ENCODE data around the gene EFHD1.

DNA sequence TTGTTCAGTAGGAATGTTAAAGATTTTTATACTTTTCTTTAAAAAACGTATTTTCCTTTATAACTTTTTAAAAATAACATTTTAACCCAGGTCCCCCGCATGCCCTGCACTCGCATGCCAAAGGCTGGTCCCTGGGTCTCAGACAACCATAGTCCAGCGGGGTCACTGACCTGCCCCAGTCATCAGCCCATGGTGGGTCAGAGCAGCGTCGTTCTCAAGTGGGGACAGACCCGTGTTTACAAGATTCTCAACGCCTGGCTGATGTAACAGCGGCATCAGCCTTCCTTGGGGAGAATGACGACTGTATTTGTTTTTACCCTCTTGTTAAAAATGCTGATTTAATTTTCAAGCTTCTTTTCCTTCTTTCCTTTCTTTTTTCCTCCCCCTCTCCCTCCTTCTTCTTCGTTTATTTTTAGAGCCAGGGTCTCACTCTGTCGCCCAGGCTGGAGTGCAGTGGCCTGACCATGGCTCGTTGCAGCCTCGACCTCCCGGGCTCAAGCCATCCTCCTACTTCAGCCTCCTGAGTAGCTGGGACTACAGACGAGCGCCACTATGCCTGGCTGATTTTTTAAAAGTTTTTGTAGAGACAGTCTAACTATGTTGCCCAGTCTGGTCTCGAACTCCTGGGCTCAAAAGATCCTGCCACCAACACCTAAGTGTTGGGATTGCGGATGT is 1.0 kb upstream of the EFHD1 start:
- no peak for TF ChIP-seq POLR2AphosphoS5 (IDR thresholded peaks at IDR 0.05)
- TF ChIP-seq EP300 (IDR thresholded peaks at IDR 0.05), result no peak
- no peak for TF ChIP-seq POLR2A (IDR thresholded peaks at IDR 0.05; ENCODE audit: low read depth)

Measured in esophagus muscularis mucosa (tissue), 3 donors.